Glomerular endothelial cell (primary cell): ENCODE data around the gene CLDN15. TPM values are rescaled to one million over a fixed set of nuclear protein-coding genes. Genes with fewer than 3 reads are reported as not detected.
"Not testable (repeated sequence)": the region's sequence is repeated elsewhere in the genome, so short reads cannot be mapped to it uniquely, and the experiment has no call there.

Experiments used
- DNase-seq: peaks from one replicate; pipeline ENCODE4 v3.0.0-alpha.2; 2011; ENCODE audit warnings: low read depth, low spot score; ENCODE audit errors: extremely low read depth
- total RNA-seq: library from RNA; depleted of rRNA; stranded (reverse); fragments of >200 nt; gene quantifications from 2 replicates; pipeline ENCODE4 v1.2.3, GENCODE V29; 2015

The CLDN15 gene
- total RNA-seq: 1.9 and 6.0 TPM in 2 replicates

- no peak for DNase-seq
Observed at GRCh38 chr7:101237206-101238067, at the start of gene CLDN15. TSS of gene CLDN15 (minus strand) at chr7:101237802. CDS start at chr7:101237581, 221 bp downstream.

GRCh38 chr7:101287032-101287431 lies 49.4 kb upstream of the CLDN15 start:
- no peak for DNase-seq

DNA sequence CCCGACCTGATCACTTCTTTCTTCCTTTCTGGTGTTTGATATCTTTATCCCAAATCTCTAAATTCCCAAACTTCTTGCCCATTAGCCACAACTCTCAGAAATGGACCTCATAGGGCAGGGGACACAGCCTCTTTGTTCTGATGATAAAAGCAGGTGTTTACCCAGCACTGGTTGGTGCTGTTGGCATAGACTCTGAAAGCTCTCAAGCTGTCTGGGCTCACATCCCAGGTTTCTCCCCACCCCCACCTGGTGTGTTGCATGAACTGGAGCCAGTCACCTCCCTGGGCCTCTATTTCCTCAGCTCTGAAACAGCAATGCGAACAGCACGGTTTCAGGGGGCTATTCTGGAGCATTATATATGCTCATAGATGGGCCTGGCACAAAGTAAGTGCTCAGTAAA lies 48.3 kb upstream of the CLDN15 start:
- not testable (repeated sequence) for DNase-seq

DNA sequence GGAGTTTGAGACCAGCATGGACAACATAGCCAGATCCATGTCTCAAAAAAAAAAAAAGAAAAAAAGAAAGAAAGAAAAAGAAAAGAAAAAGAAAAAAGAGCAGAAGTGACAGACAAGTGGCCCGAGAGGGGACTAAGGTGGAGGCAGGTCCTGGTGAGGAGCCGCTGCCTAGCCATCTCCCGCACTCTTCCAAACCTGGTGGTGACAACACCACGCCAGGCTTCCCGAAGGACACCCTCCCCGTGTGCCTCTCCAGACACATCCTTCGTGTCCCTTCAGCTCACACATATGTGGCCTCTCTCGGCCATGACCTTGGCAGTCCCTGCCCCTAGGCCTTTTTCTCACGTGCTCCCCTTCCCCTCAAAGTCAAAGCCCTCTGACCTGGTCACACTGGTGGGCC lies 47.6 kb upstream of the CLDN15 start:
- DNase-seq: no peak

- DNase-seq: not testable (repeated sequence)
Observed at GRCh38 chr7:101280912-101281311, 43.3 kb upstream of the CLDN15 start.

- DNase-seq: no peak
Observed at GRCh38 chr7:101278461-101279292, 41.1 kb upstream of the CLDN15 start.

DNA sequence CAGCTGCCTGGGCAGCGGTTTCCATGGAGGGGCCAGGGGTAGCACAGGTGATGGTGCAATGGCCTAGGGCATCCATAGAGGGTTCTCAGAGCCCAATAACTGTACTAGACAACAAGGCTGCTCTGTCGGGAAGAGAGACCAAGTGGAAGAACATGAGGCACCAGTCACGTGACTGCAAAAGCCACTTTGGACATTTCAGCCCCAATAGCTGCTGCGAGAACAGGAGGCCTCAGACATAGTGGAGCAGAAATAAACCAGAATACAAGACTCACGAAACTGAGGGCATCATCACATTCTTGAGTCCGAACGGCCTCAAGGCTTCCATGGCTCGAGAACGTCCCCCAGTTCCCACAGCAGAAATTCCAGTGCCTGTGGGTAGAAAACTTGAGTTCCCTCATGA lies 39.6 kb upstream of the CLDN15 start:
- DNase-seq: no peak

GRCh38 chr7:101273206-101273605 lies 35.6 kb upstream of the CLDN15 start:
- no peak for DNase-seq

DNA sequence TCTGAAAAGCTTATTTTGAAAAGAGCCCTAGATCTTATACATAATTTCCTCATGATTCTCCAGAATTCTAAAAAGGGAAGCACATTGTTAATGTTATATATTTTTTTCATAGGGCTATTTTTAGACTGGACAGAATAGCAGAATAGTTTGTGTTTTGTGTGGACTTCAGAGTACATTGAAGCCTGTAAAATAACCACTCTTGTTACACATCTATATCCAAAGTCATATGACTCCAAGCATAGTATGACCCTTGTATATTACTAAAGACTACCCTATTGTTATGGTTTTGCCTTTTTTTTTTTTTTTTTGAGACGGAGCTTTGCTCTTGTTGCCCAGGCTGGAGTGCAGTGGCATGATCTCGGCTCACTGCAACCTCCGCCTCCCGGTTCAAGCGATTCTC lies 33.4 kb upstream of the CLDN15 start:
- DNase-seq: no peak

DNA sequence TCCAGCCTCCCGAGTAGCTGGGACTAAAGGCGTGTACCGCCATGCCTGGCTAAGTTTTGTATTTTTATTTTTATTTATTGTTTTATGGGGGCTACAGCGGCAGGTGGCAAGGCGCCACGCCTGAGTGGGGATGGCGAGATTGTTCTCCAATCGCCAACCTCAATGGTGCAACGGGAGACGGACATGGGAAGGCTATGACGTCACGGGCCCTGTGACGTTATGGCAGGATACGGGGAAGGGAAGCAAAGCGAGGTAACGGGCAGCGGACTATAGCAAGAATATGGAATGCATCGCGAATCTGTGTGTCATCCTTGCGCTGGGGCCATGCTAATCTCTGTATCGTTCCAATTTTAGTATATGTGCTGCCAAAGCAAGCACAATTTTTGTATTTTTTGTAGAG lies 32.1 kb upstream of the CLDN15 start:
- DNase-seq: no peak

DNA sequence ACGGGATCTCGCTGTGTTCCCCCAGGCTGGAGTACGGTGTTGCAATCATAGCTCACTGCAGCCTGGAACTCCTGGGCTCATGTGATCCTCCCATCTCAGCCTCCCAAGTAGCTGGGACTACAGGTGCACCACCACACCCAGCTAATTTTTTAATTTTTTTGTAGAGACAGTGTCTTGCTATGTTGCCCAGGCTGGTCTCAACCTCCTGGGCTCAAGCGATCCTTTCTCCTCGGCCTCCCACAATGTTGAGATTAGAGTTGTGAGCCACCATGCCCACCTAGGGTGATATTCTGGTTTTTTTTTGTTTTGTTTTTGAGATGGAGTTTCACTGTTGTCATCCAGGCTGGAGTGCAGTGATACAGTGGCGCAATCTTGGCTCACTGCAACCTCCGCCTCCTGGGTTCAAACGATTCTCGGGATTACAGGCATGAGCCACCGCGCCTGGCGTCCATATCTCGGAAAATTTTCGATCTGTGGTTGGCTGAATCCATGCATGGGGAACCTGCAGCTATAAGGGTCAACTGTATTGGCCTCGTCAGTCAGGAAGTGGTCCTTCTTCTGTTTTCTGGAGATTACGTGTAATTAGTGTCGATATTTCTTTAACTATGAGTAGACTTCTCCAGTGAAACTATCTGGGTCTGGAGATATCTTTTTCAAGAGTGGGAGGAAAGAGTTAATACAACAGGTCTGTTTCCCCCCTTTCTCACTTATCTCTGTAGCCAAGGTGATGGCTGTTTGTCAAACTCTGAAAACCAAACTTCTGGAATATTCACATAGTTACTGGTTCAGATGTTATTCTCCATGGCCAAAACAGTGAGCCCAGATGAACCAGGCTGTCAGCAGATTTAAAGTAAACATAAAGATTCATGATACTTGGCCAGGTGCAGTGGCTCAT lies 28.3 kb upstream of the CLDN15 start:
- DNase-seq: no peak

- not testable (repeated sequence) for DNase-seq
Observed at GRCh38 chr7:101264102-101264706, 26.6 kb upstream of the CLDN15 start.

GRCh38 chr7:101258243-101258731 lies 20.7 kb upstream of the CLDN15 start:
- DNase-seq: no peak

DNA sequence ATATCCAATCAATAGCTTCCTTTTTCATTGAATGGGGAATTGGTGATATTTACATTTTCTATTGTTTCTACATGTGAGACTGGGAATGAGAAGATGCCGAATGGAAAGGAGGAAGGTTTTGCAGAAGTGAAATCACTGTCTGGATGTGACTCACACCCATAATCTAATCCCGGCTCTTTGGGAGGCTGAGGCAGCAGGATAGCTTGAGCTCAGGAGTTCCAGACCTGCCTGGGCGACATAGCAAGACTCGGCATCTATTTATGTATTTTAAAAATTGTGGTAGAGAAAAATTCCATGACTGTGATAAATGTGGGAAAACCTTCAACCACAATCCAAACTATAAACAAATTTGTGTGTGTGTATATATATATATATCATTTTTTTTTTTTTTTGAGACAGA lies 18.2 kb upstream of the CLDN15 start:
- DNase-seq: no peak

- DNase-seq: not testable (repeated sequence)
Observed at GRCh38 chr7:101253199-101253598, 15.6 kb upstream of the CLDN15 start.

DNA sequence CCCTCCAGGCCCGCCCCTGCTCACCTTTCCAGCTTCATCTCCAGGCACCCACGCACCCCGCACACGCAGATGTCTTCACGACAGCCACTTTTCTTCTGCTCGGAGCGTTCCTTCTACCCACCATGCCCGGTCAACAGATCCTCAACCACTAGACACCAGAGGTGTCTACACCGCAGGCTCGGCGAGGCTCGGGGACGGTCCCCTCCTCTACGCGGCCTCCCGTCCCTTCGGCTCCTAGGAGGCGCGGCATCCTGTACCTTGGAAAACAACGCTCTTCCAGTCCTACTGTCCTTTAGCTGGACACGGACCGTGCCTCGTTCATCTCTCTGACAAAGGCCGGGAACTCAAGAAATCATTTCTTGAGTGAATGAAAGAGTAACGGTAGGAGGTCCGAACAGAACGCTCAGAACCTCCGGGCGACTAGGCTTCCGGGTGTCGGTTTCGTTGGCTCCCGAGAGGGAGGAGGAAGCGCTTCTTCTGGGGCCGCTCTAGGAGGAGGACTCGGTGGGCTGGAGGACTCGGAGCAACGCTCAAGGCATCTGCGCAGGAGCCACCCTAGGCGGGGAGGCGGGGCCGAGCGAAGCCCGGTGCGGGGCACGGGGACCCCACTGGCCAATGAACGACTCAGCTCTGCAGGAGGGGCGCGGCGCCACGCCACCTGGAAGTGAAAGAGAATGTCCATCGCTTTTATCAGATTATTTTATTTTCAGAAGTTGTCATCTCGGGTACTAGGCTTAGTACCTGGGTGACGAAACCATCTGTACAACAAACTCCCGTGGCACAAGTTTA lies 14.5 kb upstream of the CLDN15 start:
- peak; percentile 75 for DNase-seq

DNA sequence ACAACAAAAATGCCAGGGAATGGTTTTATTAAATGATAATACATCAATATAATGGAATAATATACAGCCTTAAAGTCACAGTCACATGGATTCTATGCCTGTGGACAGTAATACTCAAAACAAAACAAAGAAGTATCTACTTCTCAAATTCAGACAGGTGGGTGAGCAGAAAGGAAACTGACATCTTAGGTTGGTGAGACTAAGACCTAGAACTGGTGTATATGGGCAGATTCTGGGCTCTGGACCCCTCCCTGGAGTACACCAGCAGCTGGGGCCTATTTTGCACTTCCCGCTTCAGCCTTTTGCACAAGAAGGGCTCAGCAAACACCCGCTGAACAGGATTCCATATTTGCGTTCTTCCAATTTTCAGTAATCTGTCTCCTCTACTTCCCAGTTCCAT lies 12.7 kb upstream of the CLDN15 start:
- DNase-seq: no peak

DNA sequence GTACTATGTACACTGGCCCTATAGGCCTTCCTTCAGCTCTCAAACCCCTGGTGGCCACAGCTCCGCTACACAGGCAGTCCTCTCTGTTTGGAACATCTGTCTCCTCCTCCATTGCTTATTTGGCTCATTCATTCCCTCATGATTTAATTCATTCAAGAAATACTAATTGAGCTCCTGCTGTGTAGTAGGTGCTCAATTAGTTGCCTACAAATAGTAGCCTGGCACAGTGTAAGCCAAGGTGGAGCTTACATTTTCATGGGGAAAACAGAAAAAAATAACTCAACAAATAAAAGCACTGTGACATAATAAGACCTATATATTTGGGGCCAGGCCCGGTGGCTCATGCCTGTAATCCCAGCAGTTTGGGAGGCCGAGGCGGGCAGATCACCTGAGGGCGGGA lies 10.7 kb upstream of the CLDN15 start:
- DNase-seq: no peak

GRCh38 chr7:101245147-101245668 lies 7.6 kb upstream of the CLDN15 start:
- DNase-seq: no peak
